HG03045 (cell line): Measurements from ENCODE around the gene SYNE1.
"Not testable (repeated sequence)": the region's sequence is repeated elsewhere in the genome, so short reads cannot be mapped to it uniquely, and the experiment has no call there.

Experiments
- ATAC-seq: cut with Tn5 transposase; IDR thresholded peaks from one replicate; pipeline ENCODE4 v1.9.1; 2021; ENCODE audit warnings: mild to moderate bottlenecking, moderate library complexity; ENCODE audit not compliant: unreplicated experiment

SYNE1 gene

DNA sequence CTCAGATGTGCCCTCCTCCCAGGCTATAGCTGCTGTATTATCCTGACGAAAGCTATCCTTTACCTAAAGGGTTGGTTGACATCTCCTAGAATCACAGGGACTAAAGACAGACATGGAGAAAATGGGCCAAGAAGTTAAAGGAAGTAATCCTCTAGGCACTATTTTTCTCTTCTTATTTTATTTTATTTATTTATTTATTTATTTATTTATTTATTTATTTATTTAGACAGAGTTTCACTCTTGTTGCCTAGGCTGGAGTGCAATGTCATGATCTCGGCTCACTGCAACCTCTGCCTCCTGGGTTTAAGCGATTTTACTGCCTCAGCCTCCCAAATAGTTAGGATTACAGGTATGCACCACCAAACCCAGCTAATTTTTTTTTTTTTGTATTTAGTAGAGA, 309.0 kb downstream of the SYNE1 start:
- ATAC-seq, result not testable (repeated sequence)

DNA sequence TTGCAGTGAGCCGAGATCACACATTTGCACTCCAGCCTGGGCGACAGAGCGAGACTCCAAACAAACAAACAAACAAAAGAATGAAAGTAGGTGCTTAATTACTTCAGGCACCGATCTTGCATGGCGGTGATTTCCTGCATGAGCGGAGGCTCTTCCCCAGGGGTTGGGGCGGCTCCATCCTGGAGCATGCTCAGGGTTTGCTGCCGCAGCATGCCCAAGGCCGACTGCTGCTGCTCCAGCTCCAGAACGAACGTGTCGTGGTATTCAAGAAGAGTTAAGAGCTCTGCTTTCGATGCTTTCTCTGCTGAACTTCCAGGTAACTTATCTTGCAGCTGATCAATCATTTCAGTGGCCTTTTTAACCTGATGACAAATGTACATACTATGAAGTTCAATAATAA, 313.8 kb downstream of the SYNE1 start:
- ATAC-seq, result no peak

DNA sequence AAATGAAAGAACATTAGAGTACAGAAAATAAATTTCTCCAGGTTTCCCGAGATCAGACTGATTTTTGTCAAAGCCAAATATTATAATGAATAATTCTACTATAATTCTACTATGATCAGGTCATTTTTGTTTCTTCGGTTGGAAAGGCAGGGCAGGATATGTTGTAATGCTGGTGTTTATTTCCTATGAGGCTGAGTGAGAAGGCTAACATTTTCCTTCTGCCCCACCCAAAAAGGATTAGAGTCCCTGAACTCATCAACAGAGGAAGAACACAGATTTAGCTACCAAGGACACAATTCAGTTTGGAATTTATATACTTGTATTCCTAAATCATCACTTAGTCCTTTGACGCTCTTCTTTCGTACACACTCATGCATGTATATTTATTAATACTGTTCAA, 318.9 kb downstream of the SYNE1 start:
- ATAC-seq, result no peak

DNA sequence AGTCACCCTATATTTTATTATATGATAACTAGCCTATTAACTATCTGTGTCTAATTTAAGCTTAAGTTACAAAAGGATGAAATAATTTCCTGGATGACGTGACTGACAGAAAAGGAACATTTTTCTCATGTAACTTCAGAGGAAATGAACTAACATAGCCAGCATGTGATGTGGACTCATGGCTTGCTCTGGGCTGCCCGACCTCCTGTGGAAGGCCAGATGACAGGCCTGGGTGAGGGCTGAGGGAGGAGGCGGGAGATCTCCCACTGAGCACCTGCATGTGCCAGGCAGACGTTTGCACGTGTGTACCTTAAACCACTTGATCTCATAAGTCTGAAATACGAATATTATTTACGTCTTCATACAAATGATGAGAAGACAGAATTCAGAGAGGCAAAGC, 321.1 kb downstream of the SYNE1 start:
- no peak for ATAC-seq

DNA sequence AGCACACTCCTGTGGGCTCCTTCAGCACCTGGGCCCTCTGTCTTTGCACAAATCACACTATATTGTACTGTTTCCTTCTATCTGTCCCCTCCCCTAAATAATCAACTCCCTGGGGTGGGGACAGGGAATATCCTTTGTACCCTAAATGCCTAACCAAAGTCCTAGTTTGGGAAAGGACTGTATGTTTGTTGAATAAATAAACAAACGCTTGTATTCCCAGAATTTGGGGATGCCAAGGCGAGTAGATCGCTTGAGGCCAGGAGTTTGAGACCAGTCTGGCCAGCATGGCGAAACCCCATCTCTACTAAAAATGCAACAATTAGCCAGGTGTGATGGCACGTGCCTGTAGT, 322.7 kb downstream of the SYNE1 start:
- no peak for ATAC-seq

DNA sequence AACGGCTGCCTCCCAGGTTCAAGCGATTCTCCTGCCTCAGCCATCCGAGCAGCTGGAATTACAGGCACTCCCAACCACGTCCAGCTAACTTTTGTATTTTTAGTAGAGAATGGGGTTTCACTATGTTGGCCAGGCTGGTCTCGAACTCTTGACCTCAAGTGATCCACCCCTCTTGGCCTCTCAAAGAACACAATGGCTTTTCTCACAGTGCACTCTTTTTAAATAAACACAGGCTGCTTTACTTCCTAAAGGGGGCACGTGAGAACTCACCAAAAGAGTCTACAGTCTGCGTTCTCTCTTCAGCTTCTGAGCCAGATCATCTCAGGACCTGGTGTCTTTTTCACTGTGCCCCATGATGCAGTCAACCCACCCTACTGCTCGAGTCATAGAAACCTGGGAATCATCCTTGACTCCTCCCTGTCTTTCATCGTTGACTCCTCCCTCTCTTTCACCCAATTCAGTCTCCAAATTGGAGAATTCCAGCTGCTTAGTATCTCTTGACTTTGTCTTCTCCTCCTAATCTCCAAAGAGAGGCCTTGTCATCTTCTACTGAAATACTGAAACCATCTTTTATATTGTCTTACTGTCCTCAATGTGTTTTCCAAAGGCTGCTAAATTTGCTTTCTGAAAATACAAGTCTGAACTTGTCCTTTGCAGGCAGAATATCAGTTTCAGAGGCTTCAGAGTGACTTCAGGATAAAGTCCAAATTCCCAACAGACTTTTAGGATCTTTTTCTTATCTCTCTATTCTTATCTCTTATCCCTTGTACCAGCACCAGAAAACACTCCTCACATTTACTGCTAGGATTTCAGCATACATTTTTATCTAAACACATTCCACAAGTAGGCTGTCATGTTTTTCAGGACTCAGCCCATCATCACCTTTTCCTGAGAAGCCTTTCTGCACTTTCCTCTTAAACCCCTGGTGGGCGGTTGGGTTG, 323.4 kb downstream of the SYNE1 start:
- ATAC-seq, result no peak

DNA sequence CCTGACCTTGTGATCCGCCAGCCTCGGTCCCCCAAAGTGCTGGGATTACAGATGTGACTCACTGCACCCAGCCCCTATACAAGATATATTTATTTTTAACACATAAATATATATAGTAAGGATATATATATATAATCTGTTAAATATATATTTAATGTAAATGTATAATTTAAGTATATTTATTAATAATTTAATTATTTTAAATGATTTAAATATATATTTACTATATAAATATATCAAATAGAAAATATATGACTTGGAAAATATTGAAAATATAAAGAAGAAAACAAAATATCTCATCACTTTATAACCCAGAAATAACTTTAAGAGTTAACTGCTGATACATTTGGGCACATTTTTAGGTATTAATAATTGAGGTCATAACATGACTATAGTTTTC, 324.7 kb downstream of the SYNE1 start:
- ATAC-seq, result no peak

DNA sequence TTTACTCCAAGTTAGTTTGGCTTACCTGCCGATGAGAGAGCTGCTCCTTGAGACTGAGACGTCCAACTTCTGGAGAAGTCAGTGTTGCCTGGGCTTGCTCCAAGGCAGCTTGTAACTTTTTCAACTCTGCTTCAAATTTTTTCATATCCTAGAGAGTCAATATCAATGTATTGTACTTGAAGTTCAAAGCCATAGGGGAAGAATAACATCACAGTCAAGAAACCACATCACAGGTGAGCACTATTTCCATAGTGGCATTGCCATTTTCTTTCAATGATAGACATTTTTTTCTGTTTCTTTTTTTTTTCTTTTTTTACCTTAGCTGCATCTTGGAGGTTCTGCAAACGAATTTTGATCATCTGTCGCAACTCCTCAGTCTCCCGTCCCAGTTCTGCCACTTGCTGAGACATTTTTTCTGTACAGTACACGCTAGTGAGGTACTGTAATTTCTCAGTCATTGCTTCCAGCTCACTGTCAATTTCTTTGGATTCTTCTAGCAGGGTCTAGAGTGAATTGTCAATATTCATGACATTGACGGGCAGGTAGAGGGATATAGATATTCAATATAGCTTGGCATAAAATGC, 326.7 kb downstream of the SYNE1 start:
- no peak for ATAC-seq

DNA sequence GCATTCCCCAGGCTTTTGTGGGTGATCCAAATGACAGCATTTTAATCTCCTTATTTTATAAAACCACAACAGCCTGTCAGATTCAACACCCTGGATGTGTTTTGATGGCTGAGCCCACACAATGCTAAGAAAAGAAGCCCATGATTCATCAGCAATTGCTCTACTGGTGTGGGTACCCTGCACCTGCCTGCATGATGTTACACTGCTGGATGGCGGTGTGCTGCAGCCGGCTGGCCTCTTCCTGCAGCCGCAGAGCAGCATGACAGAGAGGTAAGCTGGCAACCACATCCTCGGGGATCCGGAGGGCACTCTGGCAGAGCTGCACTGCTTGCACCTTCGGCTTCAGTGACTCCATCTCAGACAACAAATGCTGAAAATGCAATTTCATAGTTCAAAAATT, 327.5 kb downstream of the SYNE1 start:
- ATAC-seq, result no peak

DNA sequence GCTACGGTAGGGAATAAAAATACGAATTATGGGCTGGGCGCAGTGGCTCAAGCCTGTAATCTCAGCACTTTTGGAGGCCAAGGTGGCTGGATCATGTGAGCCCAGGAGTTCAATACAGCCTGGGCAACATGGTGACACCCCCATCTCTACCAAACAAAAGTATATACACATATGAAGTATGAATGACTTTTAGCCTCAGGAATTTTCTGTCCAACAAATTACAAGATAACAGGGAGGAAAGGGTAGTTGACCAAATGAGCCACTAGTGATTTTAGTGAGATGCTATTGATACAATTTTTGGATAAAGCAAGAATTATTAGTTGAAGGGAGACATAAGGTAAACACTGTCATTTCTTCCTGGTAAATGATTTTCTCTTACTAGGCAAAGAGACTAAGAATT, 328.2 kb downstream of the SYNE1 start:
- no peak for ATAC-seq

DNA sequence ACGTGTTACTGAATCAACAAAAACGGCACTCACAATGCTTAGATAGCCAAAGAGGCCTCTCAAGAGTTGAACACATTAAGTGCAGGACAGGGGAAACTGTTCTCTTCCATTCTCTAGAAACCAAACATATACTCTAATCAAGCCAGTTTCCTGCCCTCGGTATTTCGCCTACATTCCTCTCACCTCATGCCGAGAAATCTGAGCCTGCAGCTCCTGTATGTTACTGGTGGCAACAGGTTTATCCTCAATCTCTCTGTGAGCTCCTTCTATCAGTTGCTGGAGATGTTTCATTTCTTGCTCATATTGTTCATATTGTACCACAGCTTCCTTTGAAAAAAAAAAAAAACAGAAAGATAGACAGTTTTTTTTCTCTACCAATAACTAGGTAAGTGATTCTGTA, 328.9 kb downstream of the SYNE1 start:
- ATAC-seq, result no peak

DNA sequence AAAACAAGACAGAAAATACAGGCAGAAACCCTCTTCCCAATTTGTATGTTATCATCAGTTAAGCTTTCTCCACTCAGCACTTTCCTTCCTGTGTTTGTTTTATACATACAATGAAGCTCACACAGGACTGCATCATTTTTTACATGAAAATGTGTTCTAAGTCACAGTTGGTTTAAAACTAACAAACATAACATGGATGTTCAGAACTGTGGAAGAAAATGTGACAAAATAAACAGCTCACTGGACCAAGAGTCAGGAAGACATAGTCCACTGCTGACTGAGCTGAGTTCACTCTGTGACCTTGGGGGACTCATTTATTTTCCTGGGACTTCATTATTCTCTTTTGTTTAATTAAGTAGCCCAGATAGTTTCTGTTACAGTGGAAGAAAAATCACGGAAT, 331.5 kb downstream of the SYNE1 start:
- no peak for ATAC-seq

DNA sequence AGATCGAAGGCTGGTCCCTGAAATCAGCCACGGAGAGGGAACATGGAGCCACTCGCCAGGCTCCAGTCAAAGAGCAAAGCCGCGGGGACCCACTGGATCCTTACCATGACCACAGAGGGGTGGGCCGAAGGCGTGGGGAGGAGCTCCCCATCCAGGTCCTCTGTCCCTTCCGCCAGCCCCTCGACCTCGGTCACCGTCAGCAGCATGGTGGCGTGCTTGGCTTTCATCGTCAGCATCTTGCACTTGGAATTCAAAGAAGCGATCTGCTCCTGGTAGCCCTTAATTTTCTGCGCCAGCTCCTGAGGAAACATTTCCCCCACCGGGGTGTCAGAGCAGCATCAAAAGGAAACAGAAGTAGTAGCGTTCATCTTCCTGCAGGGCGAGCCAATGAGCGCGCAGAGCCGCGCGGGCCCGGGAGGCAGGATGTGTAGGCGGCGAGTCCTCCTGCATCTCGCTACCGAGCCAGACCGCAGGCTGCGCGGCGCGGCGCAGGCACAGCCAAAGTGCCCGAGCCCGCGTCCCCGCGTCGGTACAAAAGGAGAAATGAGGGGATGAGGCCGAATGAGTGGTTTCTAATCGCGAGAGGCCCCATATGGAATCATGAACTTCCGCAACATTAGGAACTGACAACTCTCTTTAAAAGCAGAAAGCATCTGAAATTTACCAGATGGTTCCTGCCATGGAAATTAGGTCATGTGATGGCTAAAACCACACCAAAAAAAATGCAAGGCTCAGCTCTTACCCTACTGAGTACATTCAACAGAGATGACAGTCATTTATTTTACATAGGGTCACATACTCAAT, 335.2 kb downstream of the SYNE1 start:
- peak; percentile 94 for ATAC-seq

DNA sequence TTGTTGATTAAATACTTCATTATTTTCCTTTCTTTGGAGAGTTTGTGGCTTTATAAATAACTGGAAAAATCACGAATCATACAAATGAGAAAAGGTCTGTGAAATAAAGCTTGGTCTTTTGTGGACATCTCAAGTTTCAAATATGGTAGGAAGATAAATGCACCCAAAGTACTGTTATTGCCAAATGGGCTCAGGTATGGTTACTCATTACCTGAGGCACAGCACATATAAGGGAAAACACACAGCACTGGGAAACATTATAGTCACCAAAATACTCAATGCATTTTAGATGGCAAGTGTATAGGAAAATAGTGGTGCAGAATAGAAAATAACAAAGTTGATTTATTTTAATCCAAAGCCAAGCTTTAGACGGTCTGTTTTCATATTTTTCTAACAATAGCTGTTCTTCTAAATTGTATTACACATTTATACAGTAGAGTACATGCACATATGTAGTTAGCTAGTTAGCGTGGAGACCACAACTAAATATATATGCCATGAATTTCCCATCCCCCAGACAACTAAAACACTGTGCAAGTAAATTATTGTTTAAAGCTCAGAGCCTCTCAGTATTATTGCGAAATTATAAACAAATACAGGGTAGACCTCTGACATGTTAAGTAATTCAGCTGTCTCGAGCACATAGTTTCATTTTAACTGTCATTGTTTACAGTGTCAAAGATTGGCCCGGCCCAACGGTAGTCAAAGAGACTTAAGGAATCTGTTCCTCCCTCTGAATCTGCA, 336.0 kb downstream of the SYNE1 start:
- ATAC-seq, result peak; percentile 29

DNA sequence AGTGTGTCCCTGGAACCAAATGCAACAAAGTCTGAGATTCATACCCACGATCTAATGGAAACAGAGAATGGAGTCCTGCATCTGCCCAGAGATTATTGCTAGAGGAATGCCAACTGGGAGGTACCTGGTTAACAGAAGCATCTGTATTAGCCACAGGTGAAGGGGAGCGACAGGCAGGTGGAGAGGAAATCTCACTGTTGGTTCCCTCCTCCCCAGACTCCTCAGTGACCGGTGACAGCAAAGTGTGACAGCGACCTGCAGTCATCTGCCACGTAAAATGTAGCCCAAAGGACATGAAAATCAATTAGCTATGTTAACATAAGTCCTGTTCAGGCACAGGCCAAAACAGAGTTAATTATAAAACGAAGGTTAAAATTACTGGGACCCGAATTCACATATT, 336.6 kb downstream of the SYNE1 start:
- ATAC-seq, result no peak

DNA sequence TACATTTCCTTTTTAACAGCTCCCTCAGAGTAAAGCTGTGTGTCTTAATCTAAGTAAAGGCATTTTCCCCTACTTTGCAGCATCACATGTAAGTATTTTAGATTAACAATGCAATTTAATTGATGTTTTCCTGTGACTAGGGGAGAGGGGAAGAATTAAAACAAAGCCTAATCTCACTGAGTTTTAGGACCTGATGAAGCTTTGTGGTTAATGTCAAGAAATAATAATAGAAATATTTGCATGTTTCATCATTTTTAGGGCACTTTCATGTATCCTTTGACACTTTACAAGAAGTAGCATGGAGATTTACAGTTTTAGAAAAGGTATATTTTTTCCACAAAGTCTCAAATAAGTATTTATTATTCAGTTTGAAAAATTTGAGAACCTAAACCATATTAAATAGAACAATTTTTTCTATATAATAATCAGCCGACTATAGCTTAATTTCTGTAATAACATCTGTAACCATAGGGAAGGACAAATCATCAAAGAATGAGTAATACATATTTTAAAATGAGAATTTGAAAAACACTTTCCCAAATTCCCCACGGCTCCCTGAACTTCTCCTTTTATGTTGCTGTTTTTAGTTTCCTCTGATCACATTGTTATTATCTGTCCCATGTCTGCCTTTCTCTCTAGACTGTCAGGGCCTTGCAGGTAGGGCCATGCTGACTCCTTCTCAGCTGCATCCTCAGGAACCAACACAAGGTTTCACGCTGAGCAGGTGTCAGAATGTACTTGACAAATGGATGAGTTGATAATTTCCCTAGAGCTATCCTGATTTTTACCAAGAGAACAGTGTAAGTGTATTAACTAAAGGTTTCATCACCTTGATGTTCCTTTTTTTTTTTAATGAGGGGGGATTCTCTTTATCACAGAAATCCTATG, 338.1 kb downstream of the SYNE1 start:
- no peak for ATAC-seq

DNA sequence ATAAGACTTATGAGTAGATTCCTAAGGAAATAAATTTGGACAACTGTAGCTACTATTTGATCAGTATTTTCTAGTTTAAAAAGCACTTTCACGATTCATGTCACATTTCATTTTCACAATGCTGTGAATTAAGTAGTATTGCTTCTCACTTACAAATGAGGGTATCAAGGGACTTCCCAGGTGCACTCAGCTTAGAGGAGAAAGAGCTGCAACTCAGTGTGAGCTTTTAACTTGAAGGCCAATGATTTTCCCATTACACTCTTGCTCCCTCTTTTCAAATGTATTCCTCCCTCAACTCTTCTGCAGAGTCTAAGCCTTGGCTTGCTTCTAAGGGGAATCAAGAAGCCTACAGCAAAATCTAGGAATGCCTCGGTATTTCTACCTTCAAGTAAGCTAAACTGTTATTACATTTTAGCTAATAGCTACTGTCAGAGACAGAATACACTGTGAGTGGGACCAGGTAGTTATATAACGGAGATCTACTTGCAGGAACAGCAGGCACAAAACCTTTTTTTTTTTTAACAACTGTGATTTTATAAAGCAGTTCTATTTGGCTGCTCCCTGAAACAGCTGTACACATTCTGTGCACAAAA, 339.0 kb downstream of the SYNE1 start:
- peak; percentile 23 for ATAC-seq

DNA sequence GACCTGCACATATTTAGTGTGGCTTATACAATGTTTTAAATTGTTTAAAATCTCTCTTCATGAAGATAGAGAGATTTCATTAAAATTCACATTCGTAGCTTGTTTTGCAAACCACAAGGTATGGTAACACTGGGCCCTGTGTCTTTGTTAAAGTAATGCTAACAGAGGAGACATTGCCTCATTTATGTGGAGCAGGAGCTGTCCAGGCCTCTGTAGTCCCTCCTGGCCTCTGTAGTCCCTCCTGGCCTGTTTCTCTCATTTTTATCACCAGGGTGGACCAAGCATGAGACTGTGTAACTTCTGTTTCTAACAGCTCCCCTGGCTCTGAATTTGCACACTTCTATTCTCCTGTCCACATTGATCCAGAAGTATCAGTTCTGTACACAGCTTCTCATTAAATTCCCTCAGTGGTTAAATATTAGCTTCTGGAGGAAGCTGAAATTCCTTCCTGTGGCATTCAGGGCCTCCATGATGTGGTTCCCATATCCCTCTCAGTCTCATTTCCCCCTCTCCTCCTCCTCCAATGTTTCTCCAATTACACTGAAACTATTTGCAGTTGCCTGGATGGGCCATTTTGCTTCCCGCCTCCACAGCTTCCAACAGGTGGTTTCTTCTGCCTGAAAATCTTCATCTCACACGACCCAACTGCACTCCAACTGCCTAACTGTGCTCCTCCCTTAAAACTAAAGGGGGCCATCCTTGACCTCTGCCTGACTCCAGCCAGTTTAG, 340.4 kb downstream of the SYNE1 start:
- no peak for ATAC-seq

DNA sequence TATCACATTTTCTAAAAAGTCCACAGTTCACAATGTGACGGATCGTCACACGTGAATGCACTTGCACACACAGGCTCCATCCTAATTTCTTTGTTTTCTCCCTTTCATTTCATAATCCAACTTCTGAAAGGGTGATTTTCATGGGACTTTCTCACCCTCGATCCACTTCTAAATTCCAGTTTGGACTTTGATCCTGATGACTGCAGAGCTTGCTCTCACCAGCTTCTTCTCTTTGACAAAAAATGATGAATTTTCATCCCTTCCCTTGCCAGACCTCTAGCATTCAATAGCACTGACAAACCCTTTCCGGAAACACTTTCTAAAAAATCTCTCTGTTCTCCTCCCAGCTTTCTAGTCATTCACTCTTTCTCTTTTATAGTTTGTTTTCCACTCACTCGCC, 341.2 kb downstream of the SYNE1 start:
- no peak for ATAC-seq
